K562 (cell line): ENCODE data around the gene NCAPD2. TPM values are rescaled to one million over a fixed set of nuclear protein-coding genes. Genes with fewer than 3 reads are reported as not detected.
A peak's percentile ranks its signal among the peaks of the same experiment; 100 is the strongest.

ENCODE experiments used
- CCNT2 ChIP-seq: IDR thresholded peaks from 2 replicates; pipeline ENCODE4 v1.6.1; 2011; ENCODE audit warnings: borderline replicate concordance, low read depth, mild to moderate bottlenecking, moderate library complexity, mixed read lengths, low read length; ENCODE audit not compliant: insufficient read length; ENCODE audit errors: extremely low read depth
- CREM ChIP-seq: IDR thresholded peaks from 2 replicates; pipeline ENCODE4 v1.6.1; 2014; ENCODE audit warnings: antibody characterized with exemption, low read depth
- EP400 ChIP-seq: fragments of 450-650 bp; IDR thresholded peaks from 2 replicates; pipeline ENCODE4 v1.6.1; 2017; ENCODE audit warnings: antibody characterized with exemption, mild to moderate bottlenecking, moderate library complexity
- FOXJ3 ChIP-seq: sonication (generic); formaldehyde crosslinking; IDR thresholded peaks from 2 replicates; pipeline ENCODE4 v1.4.0; 2020; ENCODE audit warnings: mild to moderate bottlenecking, missing genetic modification reagents
- HNRNPLL ChIP-seq: fragments of 200-400 bp; formaldehyde crosslinking; IDR thresholded peaks from 2 replicates; pipeline ENCODE4 v1.6.1; 2017; ENCODE audit warnings: low read length, low read depth, mild to moderate bottlenecking; ENCODE audit not compliant: poor library complexity, severe bottlenecking
- NFYB ChIP-seq: IDR thresholded peaks from 2 replicates; pipeline ENCODE4 v1.6.1; 2011; ENCODE audit warnings: mild to moderate bottlenecking, moderate library complexity; ENCODE audit not compliant: insufficient read length; ENCODE audit errors: extremely low read depth
- NONO ChIP-seq, 2 experiments: fragments of 200-400 bp in 1 of 2; fragments of 450-650 bp in 1 of 2; formaldehyde crosslinking in 1 of 2; IDR thresholded peaks; 2 replicates each; pipeline ENCODE4 v1.6.1; 2017; ENCODE audit warnings: low read depth in 2 of 2, mild to moderate bottlenecking in 2 of 2, moderate library complexity in 2 of 2, low read length in 1 of 2
- NRF1 ChIP-seq, 2 experiments: fragments of 450-650 bp; IDR thresholded peaks in 1 of 2; conservative IDR thresholded peaks in 1 of 2; 2 replicates each; pipeline ENCODE4 v1.6.1; 2014; ENCODE audit warnings: mild to moderate bottlenecking in 2 of 2
- PHB2 ChIP-seq: fragments of 450-650 bp; IDR thresholded peaks from 2 replicates; pipeline ENCODE4 v1.6.1; 2017; ENCODE audit warnings: low read depth
- POLR2H ChIP-seq: IDR thresholded peaks from 2 replicates; pipeline ENCODE4 v1.6.1; 2016; ENCODE audit warnings: missing genetic modification characterization, low read depth, mild to moderate bottlenecking, control low read depth, missing compliant biosample characterization, moderate library complexity
- RFX1 ChIP-seq: fragments of 450-650 bp; IDR thresholded peaks from 2 replicates; pipeline ENCODE4 v1.6.1; 2016; ENCODE audit warnings: mild to moderate bottlenecking, moderate library complexity
- SP1 ChIP-seq: sonication (generic); formaldehyde crosslinking; IDR thresholded peaks from 2 replicates; pipeline ENCODE4 v1.8.1; 2022; ENCODE audit warnings: mild to moderate bottlenecking, missing genetic modification reagents
- SPI1 ChIP-seq: IDR thresholded peaks from 2 replicates; pipeline ENCODE4 v1.6.1; 2011; ENCODE audit warnings: low read depth, low read length, control low read depth, borderline replicate concordance
- TBP ChIP-seq: optimal IDR thresholded peaks from 2 replicates; pipeline ENCODE3; 2011; ENCODE audit warnings: low read depth, low read length, improper control_type of control experiment
- TCF7L2 ChIP-seq: fragments of 150-350 bp; IDR thresholded peaks from 2 replicates; pipeline ENCODE4 v1.6.1; 2016; ENCODE audit warnings: low read depth, mild to moderate bottlenecking, low read length, moderate library complexity
- TFAP4 ChIP-seq: sonication (generic); formaldehyde crosslinking; IDR thresholded peaks from 2 replicates; pipeline ENCODE4 v1.8.0; 2022; ENCODE audit warnings: missing genetic modification reagents, mild to moderate bottlenecking, moderate library complexity, borderline replicate concordance
- YY1 ChIP-seq, 3 experiments: IDR thresholded peaks; 2 replicates each; pipeline ENCODE4 v1.6.1; 2011; ENCODE audit warnings: low read length in 2 of 3, mild to moderate bottlenecking in 2 of 3, moderate library complexity in 2 of 3, borderline replicate concordance in 1 of 3, control low read depth in 1 of 3, low read depth in 1 of 3; ENCODE audit not compliant: insufficient read depth in 3 of 3, insufficient replicate concordance in 2 of 3, control insufficient read depth in 1 of 3, insufficient read length in 1 of 3; ENCODE audit errors: extremely low read depth in 1 of 3
- polyA plus RNA-seq, 8 experiments: library from polyadenylated mRNA; depleted of rRNA in 4 of 8; stranded (reverse) in 5 of 8; unstranded in 3 of 8; fragments of >200 nt; fragmentation: Nextera tagmentation in 2 of 8; fragmentation: Illumina TruSeq in 1 of 8; extraction: Ambion mirVana in 2 of 8; extraction: Trizol in 1 of 8; gene quantifications; 2 replicates each; pipeline versions ENCODE4 v1.2.1 to v1.2.3, GENCODE V29; 2011 to 2014; ENCODE audit warnings: inconsistent platforms in 1 of 8, missing spikeins in 1 of 8
- total RNA-seq, 7 experiments: library from RNA; depleted of rRNA in 6 of 7; stranded (reverse); fragments of >200 nt in 6 of 7; fragmentation: Illumina TruSeq in 2 of 7; extraction: Trizol in 2 of 7; gene quantifications; 2 replicates each; pipeline versions ENCODE4 v1.2.1 to v1.2.3, GENCODE V29; 2011 to 2021; ENCODE audit warnings: low replicate concordance in 1 of 7

NCAPD2 gene
- total and polyA plus RNA-seq, 9 of the 15 experiments (the other 6 are each of a cell fraction or from before 2014, with no cell fraction given) = 16.9 to 93.7 (median 68.3) TPM

- TF ChIP-seq POLR2H (tag) = peak; percentile 96
- TF ChIP-seq HNRNPLL = peak; percentile 69
- TF ChIP-seq TFAP4 = peak; percentile 88
- TF ChIP-seq CREM = peak; percentile 18
- TF ChIP-seq PHB2 = no peak
- peak; percentile 36 for TF ChIP-seq CCNT2
- peak; percentile 97 for TF ChIP-seq TBP
- TF ChIP-seq RFX1 = peak; percentile 92
- 0 out of 2 replicates have a peak, but pooled peaks have one; percentile 7 for TF ChIP-seq SPI1
- TF ChIP-seq TCF7L2 = no peak
- no peak for TF ChIP-seq FOXJ3 (CRISPR knock-in tag)
- TF ChIP-seq SP1 = peak; percentile 84
- TF ChIP-seq EP400 = peak; percentile 64
- TF ChIP-seq YY1 (IDR thresholded peaks at IDR 0.05; ENCODE audit: borderline replicate concordance in 1 of 3, control insufficient read depth in 1 of 3, extremely low read depth in 1 of 3, insufficient read depth in 3 of 3, insufficient read length in 1 of 3, insufficient replicate concordance in 2 of 3, low read depth in 1 of 3, low read length in 2 of 3) = peak in 1 of 3 experiments; percentile 69
- TF ChIP-seq NRF1 (conservative IDR thresholded peaks at IDR 0.05 in 1 of 2, IDR thresholded peaks at IDR 0.05 in 1 of 2) = peak; percentile 87 to 88
- TF ChIP-seq NONO (IDR thresholded peaks at IDR 0.05; ENCODE audit: low read depth in 2 of 2, low read length in 1 of 2) = peak in 1 of 2 experiments; percentile 85; a peak in 2 of 4 replicates
- TF ChIP-seq NFYB = peak; percentile 38
Observed at GRCh38 chr12:6470375-6471163, 23.3 kb upstream of the NCAPD2 start, which contains the start of gene VAMP1 (continued).
